ENCODE data around the gene ZNF837. TPM values are rescaled to one million over a fixed set of nuclear protein-coding genes. Genes with fewer than 3 reads are reported as not detected.

The ZNF837 gene
- total and polyA plus RNA-seq, 2 of the 13 experiments (the other 11 are each of a cell fraction or from before 2014, with no cell fraction given) = 0.29 to 1.3 TPM

GRCh38 chr19:58400916-58401839, 20.3 kb upstream of the ZNF837 start (continued):
- TF ChIP-seq STAT6 (CRISPR knock-in tag; IDR thresholded peaks at IDR 0.05; ENCODE audit: borderline replicate concordance) (no peak), TRAFD1 (CRISPR knock-in tag; IDR thresholded peaks at IDR 0.05; ENCODE audit: borderline replicate concordance) (no peak), AKNA (CRISPR knock-in tag; IDR thresholded peaks at IDR 0.05; ENCODE audit: borderline replicate concordance) (no peak), SOX6 (IDR thresholded peaks at IDR 0.05) (no peak), SOX6 (CRISPR knock-in tag; IDR thresholded peaks at IDR 0.05) (peak; percentile 36; the same call in 1 of the 2 replicates), ZNF350 (CRISPR knock-in tag; IDR thresholded peaks at IDR 0.05; ENCODE audit: borderline replicate concordance, low read depth) (0 out of 2 replicates have a peak, but pooled peaks have one; percentile 23), CREB3 (CRISPR knock-in tag; IDR thresholded peaks at IDR 0.05) (no peak), MIXL1 (CRISPR knock-in tag; IDR thresholded peaks at IDR 0.05) (0 out of 2 replicates have a peak, but pooled peaks have one; percentile 48), ZNF253 (CRISPR knock-in tag; IDR thresholded peaks at IDR 0.05; ENCODE audit: borderline replicate concordance) (no peak), ZNF557 (CRISPR knock-in tag; IDR thresholded peaks at IDR 0.05) (no peak), TSC22D2 (CRISPR knock-in tag; IDR thresholded peaks at IDR 0.05; ENCODE audit: borderline replicate concordance) (no peak; the same call in 1 of the 2 replicates), THAP11 (CRISPR knock-in tag; IDR thresholded peaks at IDR 0.05) (peak; percentile 86), ZNF280D (CRISPR knock-in tag; IDR thresholded peaks at IDR 0.05) (0 out of 2 replicates have a peak, but pooled peaks have one; percentile 28), PHF20 (CRISPR knock-in tag; IDR thresholded peaks at IDR 0.05) (0 out of 2 replicates have a peak, but pooled peaks have one; percentile 15)
